ENCODE data around the gene VSX2.

Gene VSX2

DNA sequence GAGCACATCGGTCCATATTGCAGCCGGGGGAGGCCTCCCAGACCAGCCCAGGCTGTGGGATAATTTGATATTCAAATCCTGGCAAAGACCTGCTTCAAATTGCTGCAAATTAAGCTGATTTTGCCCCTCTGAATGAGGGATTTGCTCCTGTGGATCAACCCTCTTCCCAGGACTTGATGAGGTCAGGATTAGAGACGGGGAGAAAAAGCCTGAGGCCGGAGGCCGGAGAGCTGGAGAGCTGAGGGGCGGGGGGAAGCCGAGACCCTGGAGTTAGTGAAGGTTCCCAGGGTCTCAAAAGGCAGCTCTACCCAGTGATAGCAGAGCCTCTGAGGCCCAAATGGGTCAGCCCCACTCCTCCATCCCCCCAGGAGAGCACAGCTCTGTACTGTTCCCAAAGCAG, 17.5 kb upstream of the VSX2 start:
- DNase-seq (ENCODE audit: low spot score), result no peak

DNA sequence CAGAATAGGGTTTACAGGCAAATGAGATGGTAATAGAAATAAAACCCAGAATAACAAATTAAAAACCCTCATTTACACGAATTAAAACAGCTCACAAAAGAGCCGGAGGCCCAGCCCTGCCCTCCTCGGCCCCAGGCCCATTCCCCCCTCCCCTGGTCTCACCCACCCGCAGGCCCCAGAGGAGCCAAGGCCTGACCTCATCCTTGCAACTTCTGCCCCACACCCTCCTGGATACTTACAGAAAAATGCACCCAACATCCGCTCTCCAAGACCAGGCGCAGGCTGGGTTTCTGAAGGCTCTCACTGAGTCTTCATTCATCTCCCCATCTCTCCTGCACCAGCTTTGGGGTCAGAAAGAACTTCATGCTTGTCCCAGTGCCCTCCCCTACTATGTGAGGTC, 16.2 kb upstream of the VSX2 start:
- no peak for DNase-seq (ENCODE audit: low spot score)

DNA sequence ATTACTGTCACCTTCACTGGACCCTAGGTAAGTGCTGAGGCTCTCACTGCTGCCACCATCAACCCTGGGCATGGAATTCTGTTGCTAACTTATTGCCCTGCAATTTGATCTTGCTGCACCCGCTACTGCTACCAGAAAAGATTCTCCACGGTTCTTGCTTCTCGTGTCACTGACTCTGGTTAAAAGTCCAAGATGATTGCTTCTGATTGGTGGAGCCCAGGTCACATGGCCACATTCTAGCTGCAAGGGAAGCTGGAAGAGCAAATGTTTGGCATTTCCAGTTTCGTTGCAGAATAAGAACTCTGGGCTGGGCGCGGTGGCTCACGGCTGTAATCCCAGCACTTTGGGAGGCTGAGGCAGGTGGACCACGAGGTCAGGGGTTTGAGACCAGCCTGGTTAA, 7.5 kb upstream of the VSX2 start:
- no peak for DNase-seq (ENCODE audit: low spot score)

DNA sequence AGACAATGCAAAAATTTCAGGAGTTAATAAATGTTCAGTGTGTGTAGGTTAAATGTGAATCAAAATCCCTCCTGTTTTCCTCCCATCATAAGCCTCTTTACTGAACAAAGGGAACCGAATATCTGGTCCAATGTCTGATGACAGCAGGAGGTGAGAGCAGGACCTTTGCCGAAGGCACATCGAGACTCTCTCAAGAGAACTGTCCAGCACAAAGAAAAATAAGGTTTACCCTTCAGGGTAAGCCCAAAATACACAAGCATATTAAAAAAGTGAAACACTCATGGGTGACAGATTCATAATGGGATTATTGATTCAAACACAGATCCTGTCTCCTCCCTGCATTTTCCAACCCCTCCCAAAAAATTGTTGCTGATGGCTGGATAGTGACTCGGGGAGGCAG, 4.2 kb upstream of the VSX2 start:
- no peak for DNase-seq (ENCODE audit: low spot score)

DNA sequence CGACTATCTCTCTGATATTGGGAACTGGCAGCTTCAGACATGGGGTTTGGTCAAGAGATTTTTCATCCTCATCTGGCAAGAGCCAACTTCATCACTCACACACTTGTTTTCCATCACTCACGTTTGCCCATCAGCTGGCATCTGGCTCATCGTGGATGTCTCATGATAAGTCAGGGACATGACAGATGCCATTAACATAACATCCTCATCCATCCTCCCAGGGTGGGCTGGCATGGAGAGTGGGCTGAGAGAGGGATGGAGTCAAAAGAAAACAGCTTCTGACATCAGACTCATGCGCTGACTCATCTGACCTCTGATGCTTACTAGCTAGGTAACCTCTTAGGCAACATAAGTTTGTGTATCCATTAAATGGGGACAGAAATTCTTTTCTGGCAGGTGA, 1.8 kb upstream of the VSX2 start:
- DNase-seq (ENCODE audit: low spot score), result no peak

DNA sequence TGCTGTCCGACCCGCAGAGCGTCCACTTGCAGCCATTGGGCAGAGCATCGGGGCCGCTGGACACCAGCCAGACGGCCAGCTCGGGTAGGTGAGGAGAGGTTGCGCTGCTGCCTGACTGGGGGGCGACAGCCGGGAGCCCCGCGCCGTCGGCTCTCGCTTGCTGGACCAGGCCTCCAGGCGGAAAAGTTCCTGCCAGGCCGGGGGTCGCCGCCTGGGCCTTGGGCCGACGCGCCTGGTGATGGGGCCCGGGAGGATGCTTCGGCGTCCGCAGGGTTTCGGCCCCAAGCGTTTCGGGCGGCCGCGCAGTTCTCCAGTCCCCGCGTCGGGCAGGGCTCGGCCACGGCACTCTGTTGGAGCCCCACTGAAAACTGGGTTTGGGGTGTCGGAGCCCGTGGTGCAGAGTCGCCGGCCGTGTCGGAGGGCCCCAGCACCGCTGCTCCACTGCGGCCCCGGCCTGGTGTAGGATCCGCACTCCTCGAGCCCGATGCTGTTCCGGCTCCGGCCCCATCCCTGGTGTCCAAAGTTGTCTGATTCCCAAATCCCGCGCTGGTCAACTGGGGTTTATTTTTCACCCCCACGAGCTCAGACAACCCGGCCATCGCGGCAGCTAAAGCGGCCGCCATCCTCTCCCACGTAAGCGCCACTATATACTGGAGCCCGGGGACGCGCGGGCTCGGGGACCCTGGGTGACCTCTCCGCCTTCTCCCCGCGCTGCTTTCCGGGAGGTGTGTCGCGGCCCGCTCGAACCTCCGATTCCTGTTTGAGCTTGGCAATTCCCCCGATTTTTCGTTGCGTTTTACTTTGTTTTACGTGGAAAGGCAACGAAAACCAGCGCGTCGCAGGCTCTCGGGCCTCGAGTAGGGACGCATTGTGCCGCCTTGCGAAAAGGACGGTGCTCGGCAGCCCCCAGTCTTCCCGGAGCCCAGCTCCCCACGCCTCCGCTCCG, 872 bp downstream of the VSX2 start:
- no peak for DNase-seq (ENCODE audit: low spot score)

DNA sequence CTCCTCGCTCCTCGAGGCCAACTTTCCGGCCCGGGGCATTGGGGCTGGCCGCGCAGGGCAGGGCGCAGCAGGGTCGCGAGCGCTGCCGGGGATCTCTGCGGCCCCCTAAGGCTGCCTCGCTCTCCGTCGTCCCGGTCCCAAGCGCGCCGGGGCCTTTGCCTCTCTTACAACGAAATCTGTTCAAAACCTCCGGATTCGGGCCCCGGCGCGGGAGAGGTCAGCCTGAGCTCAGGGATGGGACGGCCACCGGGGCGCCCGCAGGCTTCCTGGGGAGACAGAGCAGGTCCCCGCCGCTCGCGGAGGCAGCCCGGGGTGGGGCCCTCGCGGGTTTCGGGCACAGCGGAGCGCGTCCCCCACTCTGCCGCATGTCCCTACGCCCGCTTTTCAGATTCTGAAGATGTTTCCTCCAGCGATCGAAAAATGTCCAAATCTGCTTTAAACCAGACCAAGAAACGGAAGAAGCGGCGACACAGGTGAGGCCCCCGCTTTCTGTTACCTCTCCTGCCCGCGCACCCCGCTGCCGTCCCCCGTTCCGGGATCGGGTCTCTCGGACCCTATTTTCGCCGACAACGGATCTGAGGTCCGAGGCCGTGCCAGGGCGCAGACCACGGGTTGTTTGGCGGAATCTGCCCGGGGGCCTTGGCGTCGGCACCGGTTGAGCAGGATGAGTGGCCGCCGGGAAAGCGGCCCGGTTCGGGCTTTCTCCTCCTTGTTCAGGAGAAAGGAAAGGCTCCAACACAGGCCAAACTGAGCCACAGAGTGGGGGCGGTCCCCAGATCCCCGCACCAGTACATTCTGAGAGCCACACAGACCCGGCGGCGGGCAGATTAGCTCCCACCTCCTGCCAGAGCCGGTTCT, 1.8 kb downstream of the VSX2 start:
- DNase-seq (ENCODE audit: low spot score), result no peak

DNA sequence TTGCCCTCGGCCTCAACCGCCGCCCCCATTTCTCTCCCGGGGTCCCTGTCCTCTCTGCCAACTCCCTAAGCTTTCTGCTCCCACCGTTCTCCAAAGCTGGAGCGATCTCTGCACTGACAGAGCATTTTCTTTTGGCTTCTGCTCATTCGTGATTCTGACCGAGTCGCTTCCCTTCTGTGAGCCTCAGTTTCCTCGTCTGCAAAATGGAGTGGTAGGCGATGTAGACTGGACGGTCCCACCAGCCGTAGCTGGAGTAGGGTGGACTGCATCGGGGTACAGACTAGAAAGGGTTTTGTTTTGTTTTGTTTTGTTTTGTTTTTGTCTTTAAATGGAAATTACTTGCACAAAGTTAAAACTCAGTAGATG, 2.4 kb downstream of the VSX2 start:
- DNase-seq (ENCODE audit: low spot score), result no peak

DNA sequence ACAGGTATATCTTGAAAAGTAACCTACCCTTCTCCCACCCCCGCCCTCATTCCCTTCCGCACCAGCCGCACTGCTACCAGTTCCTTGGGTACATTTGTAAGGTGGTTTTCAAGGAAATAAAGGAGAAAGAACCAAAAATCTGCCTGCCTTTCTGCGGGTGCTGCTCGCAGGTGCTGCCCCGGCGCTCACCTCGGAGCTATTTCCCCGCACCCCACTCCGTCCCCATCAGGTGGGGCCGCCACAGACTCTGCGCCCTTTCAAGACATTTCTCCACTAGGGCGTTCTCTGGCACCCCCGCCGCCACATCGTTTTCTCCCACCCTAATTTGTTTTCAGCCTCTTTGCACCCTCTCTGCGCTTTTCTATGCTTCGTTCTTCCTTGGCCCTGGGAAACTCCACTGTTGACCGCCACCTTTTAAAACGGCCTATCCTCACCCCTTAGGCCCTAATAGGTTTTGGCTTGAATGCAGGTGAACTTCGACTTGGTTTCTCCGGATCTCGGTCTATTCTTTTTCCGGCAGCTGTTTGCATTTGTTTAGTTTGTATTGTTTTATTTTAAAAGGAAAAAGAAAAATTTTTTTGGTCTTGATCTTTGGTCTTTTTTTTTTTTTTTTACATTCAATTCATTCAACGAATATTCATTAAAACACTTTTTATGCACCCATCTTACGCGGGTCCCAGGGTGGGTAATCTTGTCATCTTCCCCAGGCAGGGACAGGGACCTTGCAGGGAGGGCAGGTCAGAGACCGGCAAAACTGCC, 3.0 kb downstream of the VSX2 start:
- no peak for DNase-seq (ENCODE audit: low spot score)

DNA sequence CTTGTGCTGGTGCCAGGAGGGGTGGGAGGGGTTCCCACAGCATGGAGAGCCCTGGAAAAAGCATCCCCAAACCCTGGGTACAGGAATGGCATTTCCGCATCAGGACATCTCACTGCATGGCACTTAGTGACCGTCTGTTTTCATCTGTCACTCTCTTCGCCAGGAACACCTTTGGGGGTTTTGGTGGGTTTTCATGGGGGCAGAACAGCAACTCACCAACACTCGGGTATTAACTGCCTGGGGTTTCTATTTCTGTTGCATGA, 3.5 kb downstream of the VSX2 start:
- no peak for DNase-seq (ENCODE audit: low spot score)

DNA sequence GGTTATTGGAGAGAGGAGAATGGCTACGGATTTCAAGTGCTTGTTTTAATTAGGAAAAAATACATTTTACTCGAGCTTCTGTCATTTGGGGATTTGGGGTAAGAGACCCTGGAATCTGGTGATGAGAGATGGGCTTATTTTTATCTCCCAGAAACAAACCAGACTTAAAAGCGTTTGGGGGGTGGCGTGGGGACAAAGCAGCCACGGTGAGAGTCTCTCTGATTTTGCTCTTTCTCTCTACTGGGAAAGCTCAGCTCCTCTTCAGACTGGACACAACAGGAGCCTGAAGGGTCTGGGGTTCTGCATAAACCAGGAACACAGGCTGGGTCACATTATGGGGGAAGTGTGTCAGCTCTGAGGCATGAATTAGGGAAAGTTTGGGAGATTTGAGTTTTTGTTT, 3.8 kb downstream of the VSX2 start:
- no peak for DNase-seq (ENCODE audit: low spot score)

DNA sequence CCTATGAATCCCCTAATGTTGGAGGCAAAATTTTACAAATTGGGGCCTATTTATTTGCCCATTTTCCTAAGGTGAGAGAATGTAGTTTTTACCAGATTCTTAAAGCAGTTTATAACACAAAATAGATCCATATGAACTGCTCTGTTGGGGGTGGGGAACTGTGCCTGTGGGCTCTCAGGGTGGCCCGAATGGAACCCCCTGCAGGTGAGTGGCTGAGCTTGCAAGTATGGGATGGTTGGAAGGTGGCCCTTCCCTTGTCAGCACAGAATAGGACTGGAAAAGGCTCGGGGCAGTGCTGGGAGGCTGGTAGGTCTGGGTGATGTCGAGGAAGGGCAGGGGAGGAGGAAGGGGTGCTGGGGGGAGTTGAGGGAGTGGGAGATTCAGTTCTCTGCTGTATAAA, 4.9 kb downstream of the VSX2 start:
- DNase-seq (ENCODE audit: low spot score), result no peak

DNA sequence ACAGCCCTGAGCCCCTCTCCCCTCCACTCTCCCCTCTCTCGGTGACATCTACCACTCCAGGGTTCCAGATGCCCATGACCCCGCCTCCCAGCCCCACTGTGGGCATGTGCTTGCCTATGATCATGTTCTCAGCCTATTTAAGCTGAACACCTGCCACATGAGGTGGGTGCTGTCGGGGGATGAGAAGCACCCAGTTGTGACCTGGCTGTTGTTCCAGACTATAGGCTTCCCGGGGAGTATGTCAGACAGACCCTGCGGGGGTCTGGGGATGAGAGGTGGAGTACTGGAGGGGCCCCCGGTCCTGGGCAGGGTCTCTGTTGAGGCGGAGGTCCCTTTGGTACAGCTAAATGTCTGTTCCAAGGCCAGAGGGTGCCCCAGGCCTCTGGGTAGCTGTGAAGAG, 6.0 kb downstream of the VSX2 start:
- no peak for DNase-seq (ENCODE audit: low spot score)

DNA sequence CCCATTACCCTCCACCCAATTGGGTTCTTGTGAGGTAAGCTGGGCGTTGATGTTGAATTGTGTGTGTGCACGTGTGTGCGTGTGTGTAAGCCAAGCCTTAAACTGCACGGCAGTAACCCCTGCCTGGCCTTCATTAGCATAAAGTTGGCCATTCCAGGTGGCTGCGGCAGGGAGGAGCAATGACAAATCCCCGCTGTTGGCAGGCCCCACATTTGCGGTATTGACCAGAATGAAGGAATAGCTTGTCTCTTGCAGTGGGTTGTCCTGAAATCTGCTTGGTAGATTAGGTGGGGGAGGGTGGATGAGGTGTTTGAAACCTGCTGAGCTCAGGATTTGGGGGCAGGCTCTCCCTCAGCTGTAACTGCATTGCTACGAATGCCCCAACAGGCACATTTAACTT, 7.3 kb downstream of the VSX2 start:
- no peak for DNase-seq (ENCODE audit: low spot score)

DNA sequence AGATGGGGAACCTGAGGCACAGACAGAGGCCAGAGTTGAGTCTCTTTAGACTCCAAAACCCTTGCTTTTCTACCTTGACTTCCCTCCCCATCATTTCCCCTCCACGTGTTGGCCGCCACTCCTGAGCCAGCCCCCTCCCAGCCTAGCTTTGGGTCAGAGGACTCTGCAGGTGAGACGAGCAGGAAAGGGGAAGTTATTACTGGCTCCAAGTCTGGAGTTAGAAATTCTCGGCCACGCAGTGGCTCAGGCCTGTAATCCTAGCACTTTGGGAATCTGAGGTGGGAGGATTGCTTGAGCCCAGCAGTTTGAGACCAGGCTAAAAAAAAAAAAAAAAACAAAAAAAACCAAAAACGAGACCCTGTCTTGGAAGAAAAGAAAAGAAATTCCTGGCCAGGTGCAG, 8.8 kb downstream of the VSX2 start:
- DNase-seq (ENCODE audit: low spot score), result no peak

DNA sequence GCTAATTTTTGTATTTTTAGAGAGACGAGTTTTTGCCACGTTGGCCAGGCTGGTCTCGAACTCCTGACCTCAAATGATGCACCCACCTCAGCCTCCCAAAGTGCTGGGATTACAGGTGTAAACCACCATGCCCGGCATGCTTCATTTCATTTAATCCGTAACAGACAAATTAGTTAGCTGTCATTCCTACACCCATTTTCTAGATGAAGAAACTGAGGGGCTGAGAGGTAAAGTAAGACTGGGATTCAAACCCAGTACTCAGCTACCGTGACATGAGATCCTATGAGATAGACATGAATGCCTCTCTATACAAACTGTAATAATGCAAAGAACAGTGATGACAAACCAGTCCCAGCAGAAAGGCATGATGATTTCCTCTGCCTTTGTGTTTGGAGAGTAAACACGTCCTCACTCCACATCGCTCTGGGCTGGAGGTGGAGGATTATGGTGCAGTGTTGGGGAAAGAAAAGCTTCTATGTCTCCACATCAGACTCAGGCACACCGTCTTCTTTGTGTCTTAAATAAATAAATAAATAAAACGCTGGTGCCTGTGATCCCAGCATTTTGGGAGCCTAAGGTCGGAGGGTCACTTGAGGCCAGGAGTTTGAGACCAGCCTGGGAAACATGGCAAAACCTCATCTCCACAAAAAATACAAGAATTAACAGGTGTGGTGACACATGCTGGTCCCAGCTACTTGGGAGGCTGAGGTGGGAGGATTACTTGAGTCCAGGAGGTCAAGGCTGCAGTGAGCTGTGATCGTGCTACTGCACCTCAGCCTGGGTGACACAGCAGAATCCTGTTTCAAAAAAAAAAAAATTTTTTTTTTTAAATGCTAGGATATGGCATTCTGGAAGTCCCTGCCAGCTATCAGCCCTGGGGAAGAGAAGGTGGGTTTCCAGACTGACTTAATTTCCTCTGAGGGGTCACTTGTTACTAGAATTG, 10.5 kb downstream of the VSX2 start:
- no peak for DNase-seq (ENCODE audit: low spot score)

DNA sequence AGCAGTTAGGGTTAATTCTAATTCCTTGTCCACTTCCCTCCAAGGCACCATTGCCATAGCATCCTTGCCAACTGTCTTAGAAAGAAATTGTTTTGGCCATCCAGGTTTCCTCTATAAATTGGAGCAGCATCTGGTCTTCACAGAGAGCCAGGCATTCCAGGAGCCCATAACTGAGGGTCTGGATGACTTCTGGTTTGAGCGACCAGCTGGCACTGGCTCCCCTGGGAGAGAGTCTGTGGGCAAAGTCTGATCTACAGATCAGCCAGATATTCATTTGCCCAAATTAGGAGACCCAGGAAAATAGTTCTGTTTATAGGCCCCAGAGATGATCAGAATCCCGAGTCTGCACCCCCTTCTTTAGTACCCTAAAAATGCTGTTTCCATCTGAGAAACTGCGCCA, 16.0 kb downstream of the VSX2 start:
- no peak for DNase-seq (ENCODE audit: low spot score)

DNA sequence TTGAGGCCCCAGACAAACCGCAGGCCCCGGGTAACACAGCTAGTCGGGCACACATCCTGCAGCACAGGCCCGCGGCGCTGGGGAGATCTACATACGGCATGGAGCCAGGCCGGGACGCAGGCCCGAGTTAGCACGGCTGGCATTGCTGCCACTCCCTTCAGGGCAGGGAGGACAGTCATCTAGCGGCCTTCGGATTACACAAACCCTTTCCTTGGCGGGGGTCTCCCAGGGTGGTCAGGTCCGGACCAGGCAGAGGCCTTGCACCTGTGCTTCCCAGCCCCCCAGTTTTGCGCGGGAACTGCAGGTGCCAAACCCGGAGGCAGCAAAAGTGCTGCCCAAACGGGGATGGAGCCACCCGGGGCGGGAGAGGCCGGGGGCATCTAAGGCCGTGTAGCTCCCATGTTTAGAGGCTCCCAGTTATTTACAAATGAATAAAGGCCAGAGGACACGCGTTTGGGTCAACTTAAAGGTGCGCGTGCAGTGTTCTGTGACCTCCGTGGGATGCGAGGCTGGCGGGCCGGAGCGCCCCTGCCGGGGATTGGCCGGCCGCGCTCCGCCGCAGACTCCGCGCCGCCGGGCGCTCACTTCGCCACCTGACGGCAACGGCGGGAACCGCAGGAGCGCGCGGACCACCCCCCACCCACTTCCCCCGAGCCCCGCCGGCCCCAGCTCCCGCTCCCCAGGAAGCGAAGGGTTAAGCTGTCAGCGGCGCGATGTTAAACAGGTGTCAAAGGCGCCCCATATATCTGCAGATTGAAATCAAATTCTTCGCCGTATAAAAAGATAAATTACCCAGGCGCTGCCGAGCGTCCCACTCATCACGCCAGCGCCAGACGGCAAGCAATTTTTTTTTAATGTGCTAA, 18.1 kb downstream of the VSX2 start:
- peak; percentile 48 for DNase-seq (ENCODE audit: low spot score)

DNA sequence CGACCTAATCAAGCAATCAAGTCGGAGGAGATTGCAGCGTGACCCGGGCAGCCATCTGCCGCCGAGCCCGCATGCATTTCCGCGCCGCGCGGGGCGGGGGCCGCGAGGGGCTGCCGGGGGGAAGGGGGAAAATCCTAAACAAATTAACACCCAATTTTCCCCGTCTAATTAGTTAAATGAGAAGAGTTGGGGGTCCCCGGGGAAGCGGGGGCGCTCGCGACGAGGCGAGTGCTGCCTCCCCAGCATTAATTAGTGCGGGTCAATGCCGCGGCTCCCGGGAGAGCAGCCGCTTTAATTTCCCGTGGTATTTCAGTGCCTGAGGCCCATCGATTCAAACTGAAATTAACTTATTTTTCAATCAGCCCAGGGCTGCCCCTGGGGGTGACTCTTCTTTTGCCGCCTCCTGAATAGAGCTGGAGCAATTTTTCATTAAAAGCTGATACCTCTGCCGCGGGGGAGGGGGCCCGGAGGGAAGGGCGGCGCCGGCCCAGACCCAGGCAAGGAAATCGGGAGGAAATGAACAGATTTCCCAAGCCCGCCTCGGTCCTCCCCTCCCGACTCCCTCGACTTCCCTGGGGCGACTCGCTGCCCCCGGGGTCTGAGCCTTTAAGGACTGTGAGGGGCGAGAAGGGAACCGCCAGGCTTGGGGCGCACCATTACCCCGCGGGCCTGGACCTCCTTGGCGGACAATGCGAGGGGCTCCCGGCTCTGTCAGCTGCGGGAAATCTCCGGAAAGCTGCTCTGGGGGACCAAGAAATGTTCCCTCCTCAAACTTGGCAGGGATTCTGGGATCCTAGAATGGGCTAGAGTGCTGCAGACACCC, 18.9 kb downstream of the VSX2 start:
- no peak for DNase-seq (ENCODE audit: low spot score)

DNA sequence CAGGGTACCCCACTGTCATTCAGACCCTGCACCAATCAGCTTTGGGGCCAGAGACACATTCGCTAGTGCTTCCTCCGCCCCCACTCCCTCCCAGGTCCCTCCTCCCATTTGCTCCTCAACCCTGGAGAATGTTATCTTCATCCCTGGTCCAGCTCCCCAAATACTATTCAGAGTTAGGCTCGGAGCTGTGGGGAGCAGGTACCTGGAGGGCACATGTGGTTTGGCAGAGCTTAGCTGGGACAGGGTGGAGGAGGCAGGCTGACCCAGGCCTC, 19.5 kb downstream of the VSX2 start:
- no peak for DNase-seq (ENCODE audit: low spot score)

Measured in SW480 (cell line).